PC-3 (cell line): ENCODE data around the gene TRAK1.

Experiments
- EZH2 ChIP-seq: fragments of 300-600 bp; sonication (generic); IDR thresholded peaks from one replicate; pipeline ENCODE4 v1.6.1; 2017; ENCODE audit warnings: antibody characterized with exemption, mild to moderate bottlenecking, low read length; ENCODE audit not compliant: unreplicated experiment
- EZH2phosphoT487 ChIP-seq: fragments of 300-600 bp; sonication (generic); IDR thresholded peaks from 2 replicates; pipeline ENCODE4 v1.6.1; 2018; ENCODE audit warnings: mild to moderate bottlenecking, antibody characterized with exemption, low read length, borderline replicate concordance
- TF ChIP-seq, protein P1 (sequence below): fragments of 300-600 bp; sonication (generic); conservative IDR thresholded peaks from 2 replicates; pipeline ENCODE4 v1.5.1; 2017; ENCODE audit warnings: antibody characterized with exemption, low read depth, mild to moderate bottlenecking, low read length

DNA sequence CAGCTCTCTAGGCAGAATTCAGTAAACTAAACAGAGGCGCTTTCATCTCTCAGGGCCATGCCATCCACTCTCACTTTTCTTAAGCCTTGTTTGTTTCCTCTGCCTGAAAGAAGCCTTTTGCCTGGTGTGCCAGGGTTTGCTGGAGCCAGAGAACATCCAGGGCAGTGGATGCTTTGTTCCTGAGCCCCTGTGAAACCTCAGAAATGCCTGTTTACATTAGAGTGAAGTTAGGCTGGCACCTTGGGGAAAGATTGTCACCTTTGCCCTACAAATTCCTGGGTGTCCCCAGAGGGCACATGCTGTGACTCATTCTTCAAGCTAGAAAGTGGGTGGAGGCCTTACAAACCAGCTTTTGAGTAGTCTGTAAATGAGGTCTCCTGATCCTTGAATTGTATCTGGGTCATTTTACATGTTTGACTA lies 10.7 kb upstream of the TRAK1 start:
- TF ChIP-seq, protein P1, sequence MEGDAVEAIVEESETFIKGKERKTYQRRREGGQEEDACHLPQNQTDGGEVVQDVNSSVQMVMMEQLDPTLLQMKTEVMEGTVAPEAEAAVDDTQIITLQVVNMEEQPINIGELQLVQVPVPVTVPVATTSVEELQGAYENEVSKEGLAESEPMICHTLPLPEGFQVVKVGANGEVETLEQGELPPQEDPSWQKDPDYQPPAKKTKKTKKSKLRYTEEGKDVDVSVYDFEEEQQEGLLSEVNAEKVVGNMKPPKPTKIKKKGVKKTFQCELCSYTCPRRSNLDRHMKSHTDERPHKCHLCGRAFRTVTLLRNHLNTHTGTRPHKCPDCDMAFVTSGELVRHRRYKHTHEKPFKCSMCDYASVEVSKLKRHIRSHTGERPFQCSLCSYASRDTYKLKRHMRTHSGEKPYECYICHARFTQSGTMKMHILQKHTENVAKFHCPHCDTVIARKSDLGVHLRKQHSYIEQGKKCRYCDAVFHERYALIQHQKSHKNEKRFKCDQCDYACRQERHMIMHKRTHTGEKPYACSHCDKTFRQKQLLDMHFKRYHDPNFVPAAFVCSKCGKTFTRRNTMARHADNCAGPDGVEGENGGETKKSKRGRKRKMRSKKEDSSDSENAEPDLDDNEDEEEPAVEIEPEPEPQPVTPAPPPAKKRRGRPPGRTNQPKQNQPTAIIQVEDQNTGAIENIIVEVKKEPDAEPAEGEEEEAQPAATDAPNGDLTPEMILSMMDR, result no peak
- TF ChIP-seq EZH2 (no peak), EZH2phosphoT487 (no peak)
